ENCODE results near the gene WDR83.

The WDR83 gene

GRCh38 chr19:12720851-12721655 lies 54.4 kb downstream of the WDR83 start:
- H2AFZ ChIP-seq (ENCODE audit: low read depth) = no peak overlapping the region
- H4K20me1 ChIP-seq (ENCODE audit: insufficient read depth) = no peaks in the 10 kb centered on the region
- peaks cover 6% of the 10 kb centered on the region; the same call in 1 of the 2 replicates for H3K36me3 ChIP-seq (ENCODE audit: insufficient read depth)
- peak overlapping the region; percentile 89 for H3K4me2 ChIP-seq
- no peak for TF ChIP-seq CTCF (conservative IDR thresholded peaks at IDR 0.05; ENCODE audit: low read depth, low read length)
- H3K27me3 ChIP-seq (ENCODE audit: insufficient read depth, low read depth) = no peaks in the 10 kb centered on the region
- H3K9ac ChIP-seq = peak overlapping the region; percentile 92; the same call in 1 of the 2 replicates
- no peak overlapping the region for H3K4me3 ChIP-seq (IDR thresholded peaks at IDR 0.05; ENCODE audit: insufficient read depth, low read depth, low read length)
- peaks cover 42% of the 10 kb centered on the region for H3K4me1 ChIP-seq (ENCODE audit: low read depth, poor library complexity, severe bottlenecking)
- H3K27ac ChIP-seq = peak overlapping the region; percentile 74; the same call in 1 of the 2 replicates
- H3K79me2 ChIP-seq (ENCODE audit: insufficient read depth, low read depth) = peaks cover 64% of the 10 kb centered on the region

DNA sequence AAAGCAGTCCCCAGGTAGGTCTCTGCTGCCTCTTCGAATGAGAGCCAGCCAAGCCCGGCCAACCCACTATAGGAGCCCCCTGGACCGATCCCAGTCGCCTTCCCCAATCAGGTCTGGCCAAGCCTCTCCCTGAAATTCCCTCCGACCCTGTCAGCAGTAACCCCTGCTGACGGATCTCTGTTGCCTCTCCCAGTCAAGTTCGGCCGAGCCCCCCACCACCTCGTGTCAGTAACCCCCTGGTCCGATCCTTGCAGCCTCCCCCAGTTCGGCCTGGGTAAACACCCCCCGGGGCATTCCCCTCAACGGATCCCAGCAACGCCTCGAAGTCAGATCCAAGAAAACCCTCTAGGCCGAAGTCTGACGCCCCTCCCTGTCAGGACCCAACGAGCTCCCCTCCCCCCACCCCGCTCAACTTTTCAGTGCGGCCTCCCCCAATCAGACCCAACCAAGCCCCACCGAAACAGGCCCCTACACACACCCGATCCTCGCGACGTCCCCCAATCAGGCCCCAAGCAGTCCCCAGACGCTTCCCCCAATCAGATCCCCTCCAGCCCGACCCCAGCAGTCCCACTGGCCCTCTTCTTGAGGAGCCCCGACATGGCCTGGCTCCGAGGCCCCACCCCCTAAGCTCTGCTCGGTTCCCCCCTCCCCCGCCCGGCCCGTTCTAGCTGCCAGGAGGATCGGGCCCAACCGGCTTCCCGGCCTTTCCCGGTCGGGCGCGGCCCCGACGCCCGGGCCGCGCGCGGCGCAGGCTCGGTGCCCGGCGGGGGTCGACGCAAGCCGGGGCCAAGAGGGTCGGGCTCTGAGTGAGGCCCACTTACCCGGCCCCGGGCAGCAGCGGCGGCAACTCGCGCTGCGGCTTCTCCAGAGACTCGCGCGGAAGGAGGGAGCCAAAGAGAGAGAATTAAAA lies 55.3 kb downstream of the WDR83 start:
- H3K79me2 ChIP-seq (ENCODE audit: insufficient read depth, low read depth) = peaks cover 64% of the 10 kb centered on the region
- H3K4me2 ChIP-seq = peak overlapping the region; percentile 89
- peaks cover 6% of the 10 kb centered on the region; the same call in 1 of the 2 replicates for H3K36me3 ChIP-seq (ENCODE audit: insufficient read depth)
- H4K20me1 ChIP-seq (ENCODE audit: insufficient read depth) = no peaks in the 10 kb centered on the region
- 0 out of 2 replicates have a peak overlapping the region, but pooled peaks have one; percentile 22 for H2AFZ ChIP-seq (ENCODE audit: low read depth)
- peak overlapping the region; percentile 74 for H3K27ac ChIP-seq
- no peaks in the 10 kb centered on the region for H3K27me3 ChIP-seq (ENCODE audit: insufficient read depth, low read depth)
- peaks cover 41% of the 10 kb centered on the region for H3K4me1 ChIP-seq (ENCODE audit: low read depth, poor library complexity, severe bottlenecking)
- H3K4me3 ChIP-seq (IDR thresholded peaks at IDR 0.05; ENCODE audit: insufficient read depth, low read depth, low read length) = no peak overlapping the region
- H3K9ac ChIP-seq = peak overlapping the region; percentile 92
- no peak for TF ChIP-seq CTCF (conservative IDR thresholded peaks at IDR 0.05; ENCODE audit: low read depth, low read length)

- Histone ChIP-seq H3K27ac (peak overlapping the region; percentile 81), H3K27me3 (ENCODE audit: insufficient read depth, low read depth) (no peaks in the 10 kb centered on the region), H4K20me1 (ENCODE audit: insufficient read depth) (no peaks in the 10 kb centered on the region), H3K79me2 (ENCODE audit: insufficient read depth, low read depth) (peaks cover 59% of the 10 kb centered on the region), H3K36me3 (ENCODE audit: insufficient read depth) (peaks cover 6% of the 10 kb centered on the region; the same call in 1 of the 2 replicates), H3K4me2 (peak overlapping the region; percentile 89), H2AFZ (ENCODE audit: low read depth) (peak overlapping the region; percentile 29; the same call in 1 of the 2 replicates), H3K9ac (peak overlapping the region; percentile 92), H3K4me3 (IDR thresholded peaks at IDR 0.05; ENCODE audit: insufficient read depth, low read depth, low read length) (no peak overlapping the region), H3K4me1 (ENCODE audit: low read depth, poor library complexity, severe bottlenecking) (peaks cover 32% of the 10 kb centered on the region)
- no peak for TF ChIP-seq CTCF (conservative IDR thresholded peaks at IDR 0.05; ENCODE audit: low read depth, low read length)
Observed at GRCh38 chr19:12722566-12723380, 56.2 kb downstream of the WDR83 start.

DNA sequence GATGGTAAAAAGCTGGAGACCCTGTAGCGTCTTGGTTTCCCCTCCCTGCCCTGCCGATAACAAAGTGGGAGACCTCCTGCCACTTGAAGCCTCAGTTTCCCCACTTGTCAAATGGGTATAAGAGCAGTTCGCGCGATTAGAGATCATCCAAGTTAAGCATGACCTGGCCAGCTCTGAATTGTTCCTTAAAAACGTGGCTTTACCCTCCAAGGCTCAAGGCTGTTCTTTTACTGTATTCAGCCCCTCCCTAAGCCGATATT lies 56.7 kb downstream of the WDR83 start:
- Histone ChIP-seq H2AFZ (ENCODE audit: low read depth) (peak overlapping the region; percentile 29; the same call in 1 of the 2 replicates), H3K4me2 (peak overlapping the region; percentile 63), H3K9ac (peak overlapping the region; percentile 92), H3K27ac (peak overlapping the region; percentile 81), H3K79me2 (ENCODE audit: insufficient read depth, low read depth) (peaks cover 53% of the 10 kb centered on the region), H4K20me1 (ENCODE audit: insufficient read depth) (no peaks in the 10 kb centered on the region), H3K4me3 (IDR thresholded peaks at IDR 0.05; ENCODE audit: insufficient read depth, low read depth, low read length) (no peak overlapping the region), H3K27me3 (ENCODE audit: insufficient read depth, low read depth) (no peaks in the 10 kb centered on the region), H3K4me1 (ENCODE audit: low read depth, poor library complexity, severe bottlenecking) (peaks cover 27% of the 10 kb centered on the region), H3K36me3 (ENCODE audit: insufficient read depth) (peaks cover 4% of the 10 kb centered on the region; the same call in 1 of the 2 replicates)
- no peak for TF ChIP-seq CTCF (conservative IDR thresholded peaks at IDR 0.05; ENCODE audit: low read depth, low read length)
